GM19455 (cell line): Measurements from ENCODE around the gene DEFB115.
"Not testable (repeated sequence)": the region's sequence is repeated elsewhere in the genome, so short reads cannot be mapped to it uniquely, and the experiment has no call there.

Experiments
- ATAC-seq: cut with Tn5 transposase; IDR thresholded peaks from one replicate; pipeline ENCODE4 v1.9.1; 2021; ENCODE audit not compliant: unreplicated experiment

Gene DEFB115, protein sequence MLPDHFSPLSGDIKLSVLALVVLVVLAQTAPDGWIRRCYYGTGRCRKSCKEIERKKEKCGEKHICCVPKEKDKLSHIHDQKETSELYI

DNA sequence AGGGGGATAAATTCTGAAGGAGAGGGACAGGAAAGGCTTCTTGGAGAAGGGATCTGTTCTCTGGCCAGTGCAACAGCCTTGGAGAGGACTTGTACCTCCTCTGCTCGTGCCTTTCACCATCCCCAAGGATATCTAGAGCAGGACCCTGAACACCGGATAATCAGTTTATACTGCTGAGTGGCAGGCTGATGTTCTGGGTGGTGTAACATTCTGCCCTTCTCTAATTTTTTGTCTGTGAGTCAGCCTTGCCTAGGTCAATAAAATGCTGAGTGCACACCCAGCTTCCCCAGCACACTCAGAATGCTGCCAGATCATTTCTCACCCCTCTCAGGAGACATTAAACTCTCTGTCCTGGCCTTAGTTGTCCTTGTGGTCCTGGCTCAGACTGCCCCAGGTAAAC, at the start of gene DEFB115:
TSS of gene DEFB115 (plus strand) at position 301 of the 400 bp plus-strand sequence. CDS start at position 301, 0 bp downstream.
- no peak for ATAC-seq

DNA sequence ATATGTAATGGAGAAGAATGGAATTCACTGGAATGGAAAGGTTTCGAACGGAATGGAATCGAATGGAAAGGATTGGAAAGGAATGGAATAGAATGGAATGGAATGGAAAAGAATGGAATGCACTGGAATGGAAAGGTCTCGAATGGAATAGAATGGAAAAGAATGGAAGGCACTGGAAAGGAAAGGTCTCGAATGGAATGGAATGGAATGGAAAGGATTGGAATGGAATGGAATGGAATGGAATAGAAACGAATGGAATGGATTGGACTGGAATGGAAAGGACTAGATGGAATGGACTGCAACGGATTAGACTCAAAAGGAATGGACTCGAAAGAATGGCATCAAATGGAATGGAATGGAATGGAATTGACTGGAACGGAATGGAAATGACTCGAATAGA, 20.5 kb upstream of the DEFB115 start:
- ATAC-seq, result no peak

DNA sequence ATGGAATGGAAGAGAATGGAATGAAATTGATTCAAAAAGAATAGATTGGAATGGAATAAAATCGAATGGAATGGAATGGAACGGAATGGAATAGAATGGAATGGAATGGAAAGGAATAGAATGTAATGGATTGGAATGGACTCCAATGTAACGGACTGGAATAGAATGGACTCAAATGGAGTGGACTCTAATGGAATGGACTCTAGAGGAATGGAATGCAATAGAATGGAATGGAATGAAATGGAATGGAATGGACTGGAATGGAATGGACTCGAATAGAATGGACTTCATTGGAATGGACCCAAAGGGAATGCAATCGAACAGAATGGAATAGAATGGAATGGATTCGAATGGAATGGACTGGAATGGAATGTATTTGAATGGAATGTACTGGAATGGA, 19.7 kb upstream of the DEFB115 start:
- no peak for ATAC-seq

DNA sequence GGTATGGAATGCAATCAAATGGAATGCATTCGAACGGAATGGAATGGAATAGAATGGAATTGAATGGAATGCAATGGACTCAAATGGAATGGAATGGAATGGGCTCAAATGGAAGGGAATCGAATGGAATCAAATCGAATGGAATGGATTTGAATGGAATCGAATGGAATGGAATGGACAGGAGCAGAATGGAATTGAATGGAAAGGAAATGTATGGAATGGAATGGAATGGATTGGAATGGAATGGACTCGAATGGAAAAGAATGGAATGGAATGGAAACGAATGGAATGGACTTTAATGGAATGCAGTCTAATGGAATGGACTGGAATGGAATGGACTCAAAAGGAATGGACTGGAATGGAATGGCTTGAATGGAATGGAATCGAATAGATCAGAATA, 18.3 kb upstream of the DEFB115 start:
- ATAC-seq, result no peak

DNA sequence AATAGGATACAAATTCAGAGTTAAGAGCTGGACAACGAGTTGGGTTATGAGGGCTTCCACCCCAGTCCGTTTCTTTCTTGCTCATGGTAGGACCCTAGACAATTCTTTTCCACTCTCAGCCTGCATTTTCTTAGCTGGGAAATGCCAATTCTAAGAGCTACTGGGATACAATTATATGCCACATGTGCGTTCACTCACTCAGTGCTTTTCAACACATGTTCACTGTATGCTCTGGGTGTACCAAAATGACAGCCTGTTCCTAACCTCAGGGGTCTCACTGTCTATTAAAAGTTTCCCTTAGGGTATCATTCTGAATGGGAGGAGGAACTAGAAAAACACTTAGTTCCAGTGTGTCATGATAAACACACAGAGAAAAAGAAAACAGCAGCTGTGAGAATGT, 505 bp upstream of the DEFB115 start:
- ATAC-seq, result no peak

DNA sequence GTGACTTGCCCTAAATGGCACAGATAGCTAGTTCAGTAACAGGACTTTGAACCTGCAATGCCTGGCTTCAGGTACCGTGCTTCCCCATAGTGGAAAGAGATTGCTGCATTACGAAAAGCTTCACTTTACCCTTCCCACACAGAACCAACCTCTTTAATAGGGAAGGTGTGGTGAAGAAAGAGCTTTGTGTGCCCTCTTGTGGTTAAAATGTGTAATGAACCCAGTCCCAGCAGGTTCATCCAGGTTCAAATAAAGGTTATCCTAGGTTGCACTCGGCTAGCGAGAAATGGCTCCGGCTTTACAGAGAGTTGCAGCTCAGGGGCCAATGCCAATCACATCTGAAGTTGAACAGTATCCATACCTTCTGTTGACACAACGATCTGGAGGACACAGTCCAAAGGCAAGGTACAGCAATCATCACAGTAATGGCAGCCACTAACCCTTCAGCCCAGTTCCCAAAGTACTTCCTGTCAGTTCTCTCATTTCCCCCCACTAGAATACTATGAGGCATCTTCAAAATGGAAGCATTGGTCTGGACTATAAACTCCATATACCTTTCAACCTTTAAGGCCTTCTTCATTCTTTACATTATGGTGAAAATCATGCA, 3.0 kb downstream of the DEFB115 start:
- no peak for ATAC-seq

DNA sequence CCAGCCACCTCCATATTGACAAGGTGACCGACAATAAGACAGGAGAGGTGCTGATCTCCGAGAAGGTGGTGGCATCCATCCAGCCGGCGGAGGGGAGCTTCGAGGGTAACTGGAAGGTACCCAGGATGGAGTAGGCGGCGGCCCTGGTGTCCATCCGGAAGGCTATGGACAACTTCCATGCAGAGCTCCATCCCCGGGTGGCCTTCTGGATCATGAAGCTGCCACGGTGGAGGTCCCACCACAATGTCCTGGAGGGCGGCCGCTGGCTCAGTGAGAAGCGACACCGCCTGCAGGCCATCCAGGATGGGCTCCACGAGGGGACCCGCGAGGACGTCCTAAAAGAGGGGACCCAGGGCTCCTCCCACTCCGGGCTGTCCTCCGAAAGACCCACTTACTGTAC, 17.0 kb downstream of the DEFB115 start:
- no peak for ATAC-seq

DNA sequence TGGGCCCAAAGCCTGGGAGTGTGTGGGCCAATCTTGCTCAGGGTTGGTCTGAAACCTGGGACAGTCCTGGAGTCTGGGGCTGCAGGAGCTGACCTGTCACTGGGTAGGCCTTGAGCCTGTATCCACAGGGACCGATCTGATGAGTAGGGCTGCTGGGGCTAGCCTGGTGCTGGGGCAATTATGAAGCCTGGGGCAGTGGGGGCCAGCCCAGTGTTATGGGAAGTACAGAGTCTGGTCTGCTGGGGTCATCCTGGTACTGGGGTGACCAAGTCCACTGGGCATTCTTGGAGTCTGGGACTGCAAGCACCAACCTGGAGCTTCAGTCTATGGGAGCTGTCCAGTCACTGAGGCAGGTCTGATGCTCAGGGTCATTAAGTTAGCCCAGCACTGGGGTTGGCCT, 20.7 kb downstream of the DEFB115 start:
- no peak for ATAC-seq

DNA sequence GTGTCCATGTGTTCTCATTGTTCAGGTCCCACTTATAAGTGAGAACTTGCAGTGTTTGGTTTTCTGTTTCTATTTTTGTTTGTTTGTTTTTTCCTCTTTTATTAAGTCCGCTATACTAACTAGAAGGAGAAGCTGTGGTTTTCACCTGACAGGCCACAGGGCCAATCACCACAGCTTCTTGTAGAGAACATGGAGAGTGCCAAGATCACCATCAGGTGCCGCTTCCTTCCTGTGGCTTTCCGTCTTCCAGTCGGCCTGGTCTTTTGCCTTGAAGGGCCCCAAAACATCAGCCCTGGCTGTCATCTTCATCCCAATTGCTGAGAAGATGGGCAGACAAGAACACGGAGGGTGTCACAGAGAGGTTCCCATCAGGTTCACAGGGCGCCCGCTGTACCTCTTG, 27.5 kb downstream of the DEFB115 start:
- not testable (repeated sequence) for ATAC-seq

DNA sequence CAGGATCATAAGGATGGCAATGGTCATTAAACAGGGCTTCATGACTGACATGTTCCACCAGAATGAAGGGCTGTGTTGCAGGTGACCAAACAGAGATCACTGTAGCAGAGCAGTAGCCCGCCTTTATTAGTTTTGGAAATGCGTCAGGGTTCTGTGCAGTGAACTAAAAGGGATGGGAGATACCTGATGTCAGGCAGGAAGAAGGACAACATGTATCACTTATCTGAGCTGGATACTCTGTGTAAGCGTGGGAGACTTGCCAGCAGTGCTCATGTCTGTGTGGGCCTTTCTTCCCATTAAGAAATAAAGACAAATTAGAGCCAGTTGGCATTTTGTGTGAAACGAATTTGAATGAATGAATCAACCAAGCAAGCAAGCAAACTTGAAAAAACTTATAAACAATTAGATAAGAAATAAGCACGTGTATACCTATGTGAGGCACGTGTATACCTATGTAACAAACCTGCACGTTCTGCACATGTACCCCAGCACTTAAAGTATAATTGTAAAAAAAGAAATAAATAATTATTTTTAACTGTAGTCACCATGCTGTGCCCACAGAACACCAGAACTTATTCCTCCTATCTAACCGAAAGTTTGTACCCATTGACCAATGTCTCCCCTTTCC, 51.2 kb downstream of the DEFB115 start, which contains the start of gene DEFB116:
TSS of gene DEFB116 (minus strand) at position 51 of the 628 bp plus-strand sequence. CDS start at position 51, 0 bp downstream.
- no peak for ATAC-seq
